WTC11 (cell line): ENCODE measurements around the gene ZNF451.

Source experiments
- CREB1 ChIP-seq: sonication (generic); formaldehyde crosslinking; IDR thresholded peaks from 2 replicates; pipeline ENCODE4 v1.8.0; 2023; ENCODE audit warnings: mild to moderate bottlenecking, missing genetic modification reagents
- CTCF ChIP-seq: fragments of 200-600 bp; IDR thresholded peaks from 2 replicates; pipeline ENCODE4 v1.8.0; 2022; ENCODE audit warnings: antibody characterized with exemption
- ELF4 ChIP-seq: sonication (generic); formaldehyde crosslinking; IDR thresholded peaks from 2 replicates; pipeline ENCODE4 v1.8.1; 2022; ENCODE audit warnings: low read depth, mild to moderate bottlenecking, moderate library complexity, missing genetic modification reagents
- GTF2I ChIP-seq: fragments of 250-450 bp; sonication (Bioruptor Pico); conservative IDR thresholded peaks from 2 replicates; pipeline ENCODE4 v1.4.0; 2021; ENCODE audit warnings: mild to moderate bottlenecking
- IRF1 ChIP-seq: sonication (generic); formaldehyde crosslinking; IDR thresholded peaks from 2 replicates; pipeline ENCODE4 v1.8.0; 2023; ENCODE audit warnings: missing genetic modification reagents
- MLX ChIP-seq: sonication (generic); formaldehyde crosslinking; IDR thresholded peaks from 2 replicates; pipeline ENCODE4 v1.8.1; 2023; ENCODE audit warnings: mild to moderate bottlenecking, missing genetic modification reagents, moderate library complexity
- NR1H2 ChIP-seq: sonication (generic); formaldehyde crosslinking; IDR thresholded peaks from 2 replicates; pipeline ENCODE4 v1.9.0; 2021; ENCODE audit warnings: mild to moderate bottlenecking, moderate library complexity, missing genetic modification reagents
- SOX15 ChIP-seq: fragments of 250-450 bp; sonication (Bioruptor Pico); IDR thresholded peaks from 2 replicates; pipeline ENCODE4 v1.9.0; 2021; ENCODE audit warnings: mild to moderate bottlenecking
- SP1 ChIP-seq: sonication (generic); formaldehyde crosslinking; conservative IDR thresholded peaks from 2 replicates; pipeline ENCODE4 v1.8.1; 2022; ENCODE audit warnings: missing genetic modification reagents
- TEAD1 ChIP-seq: sonication (generic); formaldehyde crosslinking; IDR thresholded peaks from 2 replicates; pipeline ENCODE4 v1.8.0; 2022; ENCODE audit warnings: mild to moderate bottlenecking, missing genetic modification reagents
- TEAD4 ChIP-seq: sonication (generic); formaldehyde crosslinking; IDR thresholded peaks from 2 replicates; pipeline ENCODE4 v1.8.0; 2022; ENCODE audit warnings: mild to moderate bottlenecking, missing genetic modification reagents

- no peak for TF ChIP-seq CTCF
- no peak for TF ChIP-seq MLX
- TF ChIP-seq GTF2I = no peak
- TF ChIP-seq IRF1 (CRISPR knock-in tag) = no peak
- TF ChIP-seq CREB1 (CRISPR knock-in tag) = no peak
- TF ChIP-seq SOX15 (CRISPR knock-in tag) = no peak
- no peak for TF ChIP-seq TEAD1 (CRISPR knock-in tag)
- TF ChIP-seq NR1H2 (CRISPR knock-in tag) = no peak
- TF ChIP-seq ELF4 (CRISPR knock-in tag) = no peak
- no peak for TF ChIP-seq SP1 (CRISPR knock-in tag)
- no peak for TF ChIP-seq TEAD4 (CRISPR knock-in tag)
Observed at GRCh38 chr6:57068061-57068460, 21.9 kb upstream of the ZNF451 start.
